HG03139 (cell line): ENCODE data around the gene RAVER2.
"Not testable (repeated sequence)": the region's sequence is repeated elsewhere in the genome, so short reads cannot be mapped to it uniquely, and the experiment has no call there.

Source experiments
- ATAC-seq: cut with Tn5 transposase; IDR thresholded peaks from one replicate; pipeline ENCODE4 v1.9.1; 2021; ENCODE audit not compliant: unreplicated experiment

The RAVER2 gene

GRCh38 chr1:64801851-64802523, 57.1 kb downstream of the RAVER2 start:
- ATAC-seq, result no peak

- no peak for ATAC-seq
These were observed 64.4 kb downstream of the RAVER2 start for GRCh38 chr1:64809309-64809708.

- ATAC-seq, result no peak
These were observed 65.1 kb downstream of the RAVER2 start for GRCh38 chr1:64810001-64810400.

- ATAC-seq, result no peak
These were observed 66.3 kb downstream of the RAVER2 start for GRCh38 chr1:64811131-64811530.

GRCh38 chr1:64814427-64814826, 69.6 kb downstream of the RAVER2 start:
- no peak for ATAC-seq

GRCh38 chr1:64817364-64817763, 72.5 kb downstream of the RAVER2 start:
- not testable (repeated sequence) for ATAC-seq

- ATAC-seq, result not testable (repeated sequence)
These were observed 75.7 kb downstream of the RAVER2 start for GRCh38 chr1:64820572-64820971.

GRCh38 chr1:64822621-64823020, 77.7 kb downstream of the RAVER2 start:
- no peak for ATAC-seq

- no peak for ATAC-seq
These were observed 79.0 kb downstream of the RAVER2 start for GRCh38 chr1:64823691-64824476.

GRCh38 chr1:64826991-64827390, 82.1 kb downstream of the RAVER2 start:
- ATAC-seq, result no peak

GRCh38 chr1:64828829-64829228, 84.0 kb downstream of the RAVER2 start:
- ATAC-seq, result no peak

GRCh38 chr1:64829411-64830029, 84.6 kb downstream of the RAVER2 start:
- no peak for ATAC-seq

GRCh38 chr1:64830030-64830651, 85.3 kb downstream of the RAVER2 start:
- ATAC-seq, result no peak

GRCh38 chr1:64834734-64835133, 89.9 kb downstream of the RAVER2 start:
- ATAC-seq, result no peak

GRCh38 chr1:64836802-64837201, 91.9 kb downstream of the RAVER2 start:
- no peak for ATAC-seq

- ATAC-seq, result no peak
These were observed 93.6 kb downstream of the RAVER2 start for GRCh38 chr1:64838486-64838885.

GRCh38 chr1:64839261-64839660, 94.4 kb downstream of the RAVER2 start:
- no peak for ATAC-seq

- ATAC-seq, result no peak
These were observed 95.0 kb downstream of the RAVER2 start for GRCh38 chr1:64839732-64840405.

- ATAC-seq, result no peak
These were observed 96.6 kb downstream of the RAVER2 start for GRCh38 chr1:64841330-64842065.

- no peak for ATAC-seq
These were observed 97.3 kb downstream of the RAVER2 start for GRCh38 chr1:64842224-64842623.
